Upper lobe of right lung (tissue), 1 donor: ENCODE measurements around the gene RFTN1. TPM values are rescaled to one million over a fixed set of nuclear protein-coding genes. Genes with fewer than 3 reads are reported as not detected.

Source experiments
- ATAC-seq: fragments of 200-7000 bp; cut with Tn5 transposase; one replicate; pipeline ENCODE4 v1.9.1; 2020; ENCODE audit warnings: mild to moderate bottlenecking, moderate library complexity
- DNase-seq: peaks from one replicate; pipeline ENCODE4 v3.0.0-alpha.2; 2020
- H3K27ac ChIP-seq: fragments of 200-600 bp; one replicate; pipeline ENCODE4 v1.8.0; 2022
- H3K27me3 ChIP-seq: fragments of 200-600 bp; one replicate; pipeline ENCODE4 v1.8.0; 2022; ENCODE audit warnings: mild to moderate bottlenecking
- H3K36me3 ChIP-seq: fragments of 200-600 bp; one replicate; pipeline ENCODE4 v1.8.0; 2022
- H3K4me1 ChIP-seq: fragments of 200-600 bp; one replicate; pipeline ENCODE4 v1.8.0; 2022
- H3K4me3 ChIP-seq: fragments of 200-600 bp; one replicate; pipeline ENCODE4 v1.8.0; 2022; ENCODE audit warnings: mild to moderate bottlenecking
- H3K9me3 ChIP-seq: fragments of 200-600 bp; one replicate; pipeline ENCODE4 v1.8.0; 2022
- intact Hi-C: fragments of 100-400 bp; cut with DNase I; formaldehyde crosslinking; loops from one replicate; pipeline ENCODE4 v1.11.0; 2022
- total RNA-seq: library from RNA; stranded (reverse); fragmentation: NEBNext Ultra II Directional; extraction: Animal tissue kit (Norgen Biotek cat#: 25700); gene quantifications from one replicate; pipeline ENCODE4 v1.2.1, GENCODE V29; 2021
- TF ChIP-seq, protein P1 (sequence below): fragments of 200-600 bp; IDR thresholded peaks from one replicate; pipeline ENCODE4 v1.8.0; 2022; ENCODE audit warnings: antibody characterized with exemption
- donor health status: DM: no; HTN: yes; CAD: no; lungs with severe emphysema.

The RFTN1 gene
- total RNA-seq, 1 donor from 2014 or later = 69.4 TPM

GRCh38 chr3:16442730-16443129 lies 70.8 kb downstream of the RFTN1 start:
- TF ChIP-seq, protein P1, sequence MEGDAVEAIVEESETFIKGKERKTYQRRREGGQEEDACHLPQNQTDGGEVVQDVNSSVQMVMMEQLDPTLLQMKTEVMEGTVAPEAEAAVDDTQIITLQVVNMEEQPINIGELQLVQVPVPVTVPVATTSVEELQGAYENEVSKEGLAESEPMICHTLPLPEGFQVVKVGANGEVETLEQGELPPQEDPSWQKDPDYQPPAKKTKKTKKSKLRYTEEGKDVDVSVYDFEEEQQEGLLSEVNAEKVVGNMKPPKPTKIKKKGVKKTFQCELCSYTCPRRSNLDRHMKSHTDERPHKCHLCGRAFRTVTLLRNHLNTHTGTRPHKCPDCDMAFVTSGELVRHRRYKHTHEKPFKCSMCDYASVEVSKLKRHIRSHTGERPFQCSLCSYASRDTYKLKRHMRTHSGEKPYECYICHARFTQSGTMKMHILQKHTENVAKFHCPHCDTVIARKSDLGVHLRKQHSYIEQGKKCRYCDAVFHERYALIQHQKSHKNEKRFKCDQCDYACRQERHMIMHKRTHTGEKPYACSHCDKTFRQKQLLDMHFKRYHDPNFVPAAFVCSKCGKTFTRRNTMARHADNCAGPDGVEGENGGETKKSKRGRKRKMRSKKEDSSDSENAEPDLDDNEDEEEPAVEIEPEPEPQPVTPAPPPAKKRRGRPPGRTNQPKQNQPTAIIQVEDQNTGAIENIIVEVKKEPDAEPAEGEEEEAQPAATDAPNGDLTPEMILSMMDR = no peak
- no peaks in the 10 kb centered on the region for H3K27me3 ChIP-seq
- H3K4me3 ChIP-seq = no peak overlapping the region
- H3K9me3 ChIP-seq = no peaks in the 10 kb centered on the region
- H3K4me1 ChIP-seq = peaks cover 20% of the 10 kb centered on the region
- no peak overlapping the region for H3K27ac ChIP-seq
- H3K36me3 ChIP-seq = no peaks in the 10 kb centered on the region
- intact Hi-C loops = no loop called here
- DNase-seq = no peak
- no peak for ATAC-seq

GRCh38 chr3:16441371-16441875 lies 72.1 kb downstream of the RFTN1 start:
- Histone ChIP-seq H3K36me3 (no peaks in the 10 kb centered on the region), H3K4me3 (no peak overlapping the region), H3K27ac (no peak overlapping the region), H3K9me3 (no peaks in the 10 kb centered on the region), H3K4me1 (peaks cover 20% of the 10 kb centered on the region), H3K27me3 (no peaks in the 10 kb centered on the region)
- TF ChIP-seq, protein P1 = no peak
- ATAC-seq (no peak), DNase-seq (no peak)
- intact Hi-C loops = no loop called here

GRCh38 chr3:16439848-16440708 lies 73.4 kb downstream of the RFTN1 start:
- peaks cover 20% of the 10 kb centered on the region for H3K4me1 ChIP-seq
- intact Hi-C loops = no loop called here
- TF ChIP-seq, protein P1 = no peak
- no peak overlapping the region for H3K27ac ChIP-seq
- DNase-seq (no peak), ATAC-seq (no peak)
- H3K27me3 ChIP-seq = no peaks in the 10 kb centered on the region
- no peak overlapping the region for H3K4me3 ChIP-seq
- H3K9me3 ChIP-seq = no peaks in the 10 kb centered on the region
- no peaks in the 10 kb centered on the region for H3K36me3 ChIP-seq

DNA sequence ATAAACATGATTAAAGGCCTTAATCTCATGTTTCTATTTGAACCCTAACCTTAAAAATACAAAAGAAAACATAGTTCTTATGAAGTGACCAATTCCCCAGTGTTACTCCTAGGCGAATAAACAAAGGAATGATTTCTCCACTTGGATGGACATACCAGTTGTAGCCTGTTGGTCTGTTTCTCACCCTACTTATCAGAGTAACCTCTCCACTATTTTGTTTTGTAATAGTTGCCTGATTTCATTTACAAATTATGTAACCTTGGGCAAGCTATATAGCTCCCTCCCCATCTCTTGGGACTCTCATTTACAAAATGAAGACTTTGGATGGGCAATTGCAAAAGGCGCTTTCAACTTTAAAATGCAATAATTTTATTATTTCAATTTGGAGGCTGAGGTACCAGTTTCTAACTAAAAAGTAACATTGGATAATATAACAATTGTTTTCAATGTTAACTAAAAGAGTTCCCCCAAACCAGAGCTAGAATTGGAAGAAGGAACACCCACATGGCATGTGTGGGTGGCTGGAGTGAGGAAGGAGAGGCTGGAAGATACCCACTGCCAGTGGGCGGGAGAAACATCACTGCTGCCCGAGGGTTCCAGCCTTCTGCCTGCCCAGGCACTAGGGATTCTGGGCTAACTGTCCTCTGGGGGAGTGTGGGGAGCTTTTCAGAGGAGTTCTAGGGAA lies 74.2 kb downstream of the RFTN1 start:
- ATAC-seq (peak; percentile 58), DNase-seq (no peak)
- TF ChIP-seq, protein P1 = no peak
- Histone ChIP-seq H3K4me3 (no peak overlapping the region), H3K27me3 (no peaks in the 10 kb centered on the region), H3K4me1 (peaks cover 20% of the 10 kb centered on the region), H3K27ac (no peak overlapping the region), H3K36me3 (no peaks in the 10 kb centered on the region), H3K9me3 (no peaks in the 10 kb centered on the region)
- intact Hi-C loops = no loop called here

DNA sequence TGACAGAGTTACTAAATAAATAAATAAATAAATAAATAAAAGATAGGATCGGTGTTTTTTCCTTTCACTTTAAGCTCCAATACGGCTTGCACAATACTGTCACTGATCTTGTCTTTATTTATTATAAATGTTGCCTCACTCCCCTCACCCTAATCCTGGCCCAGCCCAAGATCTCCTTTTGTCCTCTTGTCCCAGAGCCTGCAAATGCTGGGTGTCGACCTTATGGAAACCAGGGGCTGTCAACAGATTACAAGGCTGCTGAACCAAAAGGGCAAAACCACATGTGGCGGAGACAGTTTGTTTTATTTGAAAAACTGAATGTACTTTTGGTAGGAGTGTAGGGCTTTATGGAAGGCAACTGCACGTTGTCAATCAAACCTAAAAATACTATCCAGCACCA lies 75.9 kb downstream of the RFTN1 start:
- DNase-seq = no peak
- no peak for ATAC-seq
- intact Hi-C loops = no loop called here

More for the DNA sequence above, 75.9 kb downstream of the RFTN1 start:
- Histone ChIP-seq H3K4me1 (peaks cover 20% of the 10 kb centered on the region), H3K36me3 (peaks cover 10% of the 10 kb centered on the region), H3K27ac (no peak overlapping the region), H3K27me3 (no peaks in the 10 kb centered on the region), H3K9me3 (no peaks in the 10 kb centered on the region), H3K4me3 (no peak overlapping the region)
- TF ChIP-seq, protein P1 = no peak
